Measurements from ENCODE around the gene BIRC2.

BIRC2 gene

DNA sequence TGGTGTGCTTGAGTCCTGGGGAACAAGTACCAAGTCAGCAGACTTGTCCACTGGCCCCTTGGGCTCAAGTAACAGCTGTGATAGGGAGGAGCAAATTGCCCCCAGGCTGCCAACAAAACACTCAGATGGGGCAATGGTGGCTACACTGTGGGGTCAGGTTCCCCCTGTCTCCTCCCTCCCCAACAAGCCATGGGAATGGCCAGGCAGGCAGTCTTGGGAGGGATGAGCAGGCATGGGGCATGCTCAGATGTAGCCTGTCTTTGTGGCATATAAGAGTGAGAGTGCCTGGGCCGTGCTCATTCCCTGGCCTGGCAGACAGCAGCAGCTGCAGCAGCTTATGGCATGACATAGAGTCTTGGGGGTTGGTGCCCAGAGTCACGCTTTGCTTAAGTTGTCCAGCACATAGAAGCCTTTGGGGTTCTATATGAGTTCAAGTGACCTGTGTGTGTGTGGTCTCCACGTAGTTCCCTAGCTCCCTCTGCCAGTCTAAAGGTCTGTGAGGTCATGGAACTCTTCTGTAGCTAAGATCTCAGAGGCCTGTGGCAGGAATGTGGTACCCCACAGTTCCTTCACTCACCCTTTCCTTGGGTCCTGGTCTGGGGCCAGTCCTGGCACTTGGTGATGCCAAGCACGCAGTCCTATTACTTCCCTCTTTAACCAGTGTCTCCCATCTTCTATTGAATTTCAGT lies 44.7 kb downstream of the BIRC2 start:
- Histone ChIP-seq H3K9me3 (ENCODE audit: control insufficient read depth, insufficient read depth, low read depth, low read length) (no peaks in the 10 kb centered on the region), H3K27ac (ENCODE audit: extremely low read depth, low read depth, low read length) (no peak overlapping the region), H3K4me3 (ENCODE audit: low read depth, low read length) (no peak overlapping the region), H3K36me3 (ENCODE audit: control insufficient read depth in 2 of 2, insufficient read depth in 1 of 2, low read length in 2 of 2) (peaks cover 0 to 70% of the 10 kb centered on the region in 2 experiments; a peak in 2 of 3 replicates), H3K4me1 (ENCODE audit: control insufficient read depth, insufficient read depth, low read length) (no peaks in the 10 kb centered on the region)
- no peak for TF ChIP-seq ZNF433 (tag by site-specific recombination; IDR thresholded peaks at IDR 0.05; ENCODE audit: low read depth)
- ChIA-PET POLR2A (no interaction called here), CTCF (interaction anchor here (0.6 to 3.4 kb wide), 15 partner anchors 10 to 309 kb away, joined by 3 to 32 read pairs (median 7); no protein-coding TSS in a partner anchor)

DNA sequence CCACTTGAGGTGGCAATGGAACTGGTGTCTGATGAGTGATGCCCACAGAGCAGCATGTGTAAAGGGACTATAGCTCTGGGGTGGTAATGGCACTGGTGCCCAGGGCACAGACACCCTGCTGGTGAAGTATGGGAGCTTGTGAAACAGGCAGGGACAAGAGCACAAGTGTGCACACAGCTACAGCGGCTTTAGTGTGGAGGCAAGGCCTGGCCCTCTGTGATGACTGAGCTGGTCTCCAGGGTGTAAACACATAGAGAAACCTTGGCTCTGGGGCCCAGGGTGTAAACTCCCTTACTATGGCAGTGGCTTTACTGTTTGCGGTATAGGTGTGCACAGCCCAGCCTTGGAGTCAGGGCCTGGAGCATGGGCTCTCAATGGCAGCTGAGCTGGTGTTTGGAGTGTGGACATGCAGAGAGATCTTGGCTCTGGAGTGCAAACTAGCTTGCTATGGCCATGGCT lies 46.3 kb downstream of the BIRC2 start:
- Histone ChIP-seq H3K9me3 (ENCODE audit: control insufficient read depth, insufficient read depth, low read depth, low read length) (no peaks in the 10 kb centered on the region), H3K4me3 (ENCODE audit: low read depth, low read length) (no peak overlapping the region), H3K4me1 (ENCODE audit: control insufficient read depth, insufficient read depth, low read length) (no peaks in the 10 kb centered on the region), H3K36me3 (ENCODE audit: control insufficient read depth in 2 of 2, insufficient read depth in 1 of 2, low read length in 2 of 2) (peaks cover 0 to 74% of the 10 kb centered on the region in 2 experiments; a peak in 2 of 3 replicates), H3K27ac (ENCODE audit: extremely low read depth, low read depth, low read length) (no peak overlapping the region)
- ChIA-PET CTCF (interaction anchor here (0.5 to 1.8 kb wide), 7 partner anchors 13 to 103 kb away, joined by 3 to 8 read pairs (median 3); no protein-coding TSS in a partner anchor), POLR2A (no interaction called here)
- TF ChIP-seq ZNF785 (tag by site-specific recombination; IDR thresholded peaks at IDR 0.05) (no peak), ZNF404 (tag by site-specific recombination; IDR thresholded peaks at IDR 0.05) (no peak), ZEB2 (tag by site-specific recombination; IDR thresholded peaks at IDR 0.05) (no peak), ZNF558 (tag by site-specific recombination; IDR thresholded peaks at IDR 0.05) (no peak), ZNF133 (tag by site-specific recombination; IDR thresholded peaks at IDR 0.05) (no peak), MYNN (tag by site-specific recombination; IDR thresholded peaks at IDR 0.05; ENCODE audit: borderline replicate concordance) (no peak), ZBTB7A (tag by site-specific recombination; IDR thresholded peaks at IDR 0.05; ENCODE audit: low read depth) (no peak), ZNF146 (tag by site-specific recombination; IDR thresholded peaks at IDR 0.05) (no peak), GLI4 (tag by site-specific recombination; IDR thresholded peaks at IDR 0.05) (no peak), ZFP69B (tag by site-specific recombination; IDR thresholded peaks at IDR 0.05) (no peak), ZNF624 (tag by site-specific recombination; IDR thresholded peaks at IDR 0.05) (no peak), HOXC10 (CRISPR knock-in tag; IDR thresholded peaks at IDR 0.05) (no peak), ZNF777 (tag by site-specific recombination; IDR thresholded peaks at IDR 0.05; ENCODE audit: borderline replicate concordance) (no peak)
- TF ChIP-seq, protein P1, sequence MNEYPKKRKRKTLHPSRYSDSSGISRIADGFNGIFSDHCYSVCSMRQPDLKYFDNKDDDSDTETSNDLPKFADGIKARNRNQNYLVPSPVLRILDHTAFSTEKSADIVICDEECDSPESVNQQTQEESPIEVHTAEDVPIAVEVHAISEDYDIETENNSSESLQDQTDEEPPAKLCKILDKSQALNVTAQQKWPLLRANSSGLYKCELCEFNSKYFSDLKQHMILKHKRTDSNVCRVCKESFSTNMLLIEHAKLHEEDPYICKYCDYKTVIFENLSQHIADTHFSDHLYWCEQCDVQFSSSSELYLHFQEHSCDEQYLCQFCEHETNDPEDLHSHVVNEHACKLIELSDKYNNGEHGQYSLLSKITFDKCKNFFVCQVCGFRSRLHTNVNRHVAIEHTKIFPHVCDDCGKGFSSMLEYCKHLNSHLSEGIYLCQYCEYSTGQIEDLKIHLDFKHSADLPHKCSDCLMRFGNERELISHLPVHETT (tag by site-specific recombination; IDR thresholded peaks at IDR 0.05) = no peak
- TF ChIP-seq, protein P2, sequence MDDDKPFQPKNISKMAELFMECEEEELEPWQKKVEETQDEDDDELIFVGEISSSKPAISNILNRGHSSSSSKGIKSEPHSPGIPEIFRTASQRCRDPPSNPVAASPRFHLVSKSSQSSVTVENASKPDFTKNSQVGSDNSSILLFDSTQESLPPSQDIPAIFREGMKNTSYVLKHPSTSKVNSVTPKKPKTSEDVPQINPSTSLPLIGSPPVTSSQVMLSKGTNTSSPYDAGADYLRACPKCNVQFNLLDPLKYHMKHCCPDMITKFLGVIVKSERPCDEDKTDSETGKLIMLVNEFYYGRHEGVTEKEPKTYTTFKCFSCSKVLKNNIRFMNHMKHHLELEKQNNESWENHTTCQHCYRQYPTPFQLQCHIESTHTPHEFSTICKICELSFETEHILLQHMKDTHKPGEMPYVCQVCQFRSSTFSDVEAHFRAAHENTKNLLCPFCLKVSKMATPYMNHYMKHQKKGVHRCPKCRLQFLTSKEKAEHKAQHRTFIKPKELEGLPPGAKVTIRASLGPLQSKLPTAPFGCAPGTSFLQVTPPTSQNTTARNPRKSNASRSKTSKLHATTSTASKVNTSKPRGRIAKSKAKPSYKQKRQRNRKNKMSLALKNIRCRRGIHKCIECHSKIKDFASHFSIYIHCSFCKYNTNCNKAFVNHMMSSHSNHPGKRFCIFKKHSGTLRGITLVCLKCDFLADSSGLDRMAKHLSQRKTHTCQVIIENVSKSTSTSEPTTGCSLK (tag by site-specific recombination; IDR thresholded peaks at IDR 0.05) = no peak
- TF ChIP-seq, protein P3, sequence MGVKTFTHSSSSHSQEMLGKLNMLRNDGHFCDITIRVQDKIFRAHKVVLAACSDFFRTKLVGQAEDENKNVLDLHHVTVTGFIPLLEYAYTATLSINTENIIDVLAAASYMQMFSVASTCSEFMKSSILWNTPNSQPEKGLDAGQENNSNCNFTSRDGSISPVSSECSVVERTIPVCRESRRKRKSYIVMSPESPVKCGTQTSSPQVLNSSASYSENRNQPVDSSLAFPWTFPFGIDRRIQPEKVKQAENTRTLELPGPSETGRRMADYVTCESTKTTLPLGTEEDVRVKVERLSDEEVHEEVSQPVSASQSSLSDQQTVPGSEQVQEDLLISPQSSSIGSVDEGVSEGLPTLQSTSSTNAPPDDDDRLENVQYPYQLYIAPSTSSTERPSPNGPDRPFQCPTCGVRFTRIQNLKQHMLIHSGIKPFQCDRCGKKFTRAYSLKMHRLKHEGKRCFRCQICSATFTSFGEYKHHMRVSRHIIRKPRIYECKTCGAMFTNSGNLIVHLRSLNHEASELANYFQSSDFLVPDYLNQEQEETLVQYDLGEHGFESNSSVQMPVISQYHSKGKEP (tag by site-specific recombination; IDR thresholded peaks at IDR 0.05) = no peak
- TF ChIP-seq, protein P4, sequence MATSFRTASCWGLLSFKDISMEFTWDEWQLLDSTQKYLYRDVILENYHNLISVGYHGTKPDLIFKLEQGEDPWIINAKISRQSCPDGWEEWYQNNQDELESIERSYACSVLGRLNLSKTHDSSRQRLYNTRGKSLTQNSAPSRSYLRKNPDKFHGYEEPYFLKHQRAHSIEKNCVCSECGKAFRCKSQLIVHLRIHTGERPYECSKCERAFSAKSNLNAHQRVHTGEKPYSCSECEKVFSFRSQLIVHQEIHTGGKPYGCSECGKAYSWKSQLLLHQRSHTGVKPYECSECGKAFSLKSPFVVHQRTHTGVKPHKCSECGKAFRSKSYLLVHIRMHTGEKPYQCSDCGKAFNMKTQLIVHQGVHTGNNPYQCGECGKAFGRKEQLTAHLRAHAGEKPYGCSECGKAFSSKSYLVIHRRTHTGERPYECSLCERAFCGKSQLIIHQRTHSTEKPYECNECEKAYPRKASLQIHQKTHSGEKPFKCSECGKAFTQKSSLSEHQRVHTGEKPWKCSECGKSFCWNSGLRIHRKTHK (tag by site-specific recombination; IDR thresholded peaks at IDR 0.05) = no peak
- TF ChIP-seq, protein P5, sequence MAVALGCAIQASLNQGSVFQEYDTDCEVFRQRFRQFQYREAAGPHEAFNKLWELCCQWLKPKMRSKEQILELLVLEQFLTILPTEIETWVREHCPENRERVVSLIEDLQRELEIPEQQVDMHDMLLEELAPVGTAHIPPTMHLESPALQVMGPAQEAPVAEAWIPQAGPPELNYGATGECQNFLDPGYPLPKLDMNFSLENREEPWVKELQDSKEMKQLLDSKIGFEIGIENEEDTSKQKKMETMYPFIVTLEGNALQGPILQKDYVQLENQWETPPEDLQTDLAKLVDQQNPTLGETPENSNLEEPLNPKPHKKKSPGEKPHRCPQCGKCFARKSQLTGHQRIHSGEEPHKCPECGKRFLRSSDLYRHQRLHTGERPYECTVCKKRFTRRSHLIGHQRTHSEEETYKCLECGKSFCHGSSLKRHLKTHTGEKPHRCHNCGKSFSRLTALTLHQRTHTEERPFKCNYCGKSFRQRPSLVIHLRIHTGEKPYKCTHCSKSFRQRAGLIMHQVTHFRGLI (tag by site-specific recombination; IDR thresholded peaks at IDR 0.05) = no peak
